Activated CD4-positive, alpha-beta T cell treated with anti-CD3 and anti-CD28 coated beads for 36 hours (primary cell): ENCODE results near the gene PEX26. TPM values are rescaled to one million over a fixed set of nuclear protein-coding genes. Genes with fewer than 3 reads are reported as not detected.
A peak's percentile ranks its signal among the peaks of the same experiment; 100 is the strongest.
"Not testable (repeated sequence)": the region's sequence is repeated elsewhere in the genome, so short reads cannot be mapped to it uniquely, and the experiment has no call there.

Experiments used
- ATAC-seq: fragments of 200-7000 bp; cut with Tn5 transposase; one replicate; pipeline ENCODE4 v1.10.0; 2021; ENCODE audit warnings: mild to moderate bottlenecking, moderate library complexity
- CTCF ChIA-PET: fragments of 350-600 bp; sonication (Branson Sonifier 250); formaldehyde crosslinking; loops from one replicate; lab custom pipeline; 2021; ENCODE audit warnings: antibody characterized with exemption; lab: Charles Lee
- POLR2A ChIA-PET: fragments of 350-600 bp; sonication (Branson Sonifier 250); formaldehyde crosslinking; loops from one replicate; lab custom pipeline; 2021; ENCODE audit warnings: antibody characterized with exemption, inconsistent platforms; lab: Charles Lee
- DNase-seq: peaks from one replicate; pipeline ENCODE4 v3.0.0-alpha.2; 2020
- H3K27ac Mint-ChIP-seq: one replicate; pipeline ENCODE4 v1.8.0; 2021; ENCODE audit warnings: mixed read lengths
- H3K27me3 Mint-ChIP-seq: one replicate; pipeline ENCODE4 v1.8.0; 2021; ENCODE audit warnings: mixed read lengths
- H3K36me3 Mint-ChIP-seq: one replicate; pipeline ENCODE4 v1.8.0; 2021; ENCODE audit warnings: low read depth, mixed read lengths
- H3K4me1 Mint-ChIP-seq: one replicate; pipeline ENCODE4 v1.8.0; 2021; ENCODE audit warnings: mixed read lengths
- H3K4me3 Mint-ChIP-seq: one replicate; pipeline ENCODE4 v1.8.0; 2021; ENCODE audit warnings: mild to moderate bottlenecking, moderate library complexity, mixed read lengths
- H3K9me3 Mint-ChIP-seq: one replicate; pipeline ENCODE4 v1.8.0; 2021; ENCODE audit warnings: low read depth, mixed read lengths
- intact Hi-C, 2 experiments: fragments of 100-400 bp; cut with DNase I in 1 of 2; cut with micrococcal nuclease in 1 of 2; formaldehyde crosslinking; loops; one replicate each; pipeline versions ENCODE4 v1.14.2 to v1.15.1; 2022 to 2024; cut with DNase I, micrococcal nuclease
- total RNA-seq, 2 experiments: library from RNA; stranded (reverse); gene quantifications; one replicate each; pipeline ENCODE4 v1.2.3, GENCODE V29; 2021

Gene PEX26
- total RNA-seq, 2 experiments from 2014 or later = 50.7 to 58.0 TPM

- intact Hi-C loops = loop anchor here in 1 of 2 experiments (1.0 kb wide), 1 partner anchor 26 kb away; the partner anchor contains the start of gene PEX26
- H3K36me3 Mint-ChIP-seq = peaks cover 56% of the 10 kb centered on the region
- H3K4me1 Mint-ChIP-seq = peaks cover 51% of the 10 kb centered on the region
- peaks cover 12% of the 10 kb centered on the region for H3K27me3 Mint-ChIP-seq
- peak; percentile 80 for ATAC-seq
- ChIA-PET CTCF (interaction anchor here (3.0 kb wide), 1 partner anchor 25 kb away, joined by 11 read pairs; the partner anchor contains the start of gene PEX26), POLR2A (no interaction called here)
- peak; percentile 50 for DNase-seq
- peaks cover 16% of the 10 kb centered on the region for H3K9me3 Mint-ChIP-seq
- H3K4me3 Mint-ChIP-seq = no peak overlapping the region
- H3K27ac Mint-ChIP-seq = peak overlapping the region; percentile 67
Observed at GRCh38 chr22:18103527-18104269, 25.9 kb downstream of the PEX26 start.

DNA sequence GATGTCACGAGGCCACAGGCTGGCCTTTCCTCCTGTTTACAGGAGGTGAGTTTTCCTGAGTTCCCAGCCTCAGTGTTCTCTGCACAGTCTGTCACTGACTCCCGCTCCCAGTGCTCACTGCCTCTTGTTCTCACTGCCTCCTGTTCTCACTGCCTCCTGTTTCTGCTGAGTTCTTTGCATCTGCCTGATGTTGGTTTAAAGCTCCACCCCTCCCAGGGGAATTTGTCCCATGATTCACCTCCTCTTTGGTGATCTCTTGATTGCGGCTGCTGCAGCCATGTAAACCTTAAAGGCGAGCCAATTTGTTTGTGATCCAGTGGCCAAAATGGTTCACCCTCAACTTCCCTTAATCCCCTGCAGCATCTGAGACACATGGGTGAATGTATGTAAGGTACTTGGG, 26.8 kb downstream of the PEX26 start:
- H3K27me3 Mint-ChIP-seq = peaks cover 14% of the 10 kb centered on the region
- DNase-seq (no peak), ATAC-seq (no peak)
- ChIA-PET POLR2A (no interaction called here), CTCF (interaction anchor here (3.0 kb wide), 1 partner anchor 26 kb away, joined by 11 read pairs; the partner anchor contains the start of gene PEX26)
- H3K27ac Mint-ChIP-seq = no peak overlapping the region
- peaks cover 54% of the 10 kb centered on the region for H3K36me3 Mint-ChIP-seq
- intact Hi-C loops = loop anchor here in 1 of 2 experiments (1.0 kb wide), 1 partner anchor 27 kb away; the partner anchor contains the start of gene PEX26
- no peak overlapping the region for H3K4me3 Mint-ChIP-seq
- H3K9me3 Mint-ChIP-seq = peaks cover 16% of the 10 kb centered on the region
- peaks cover 54% of the 10 kb centered on the region for H3K4me1 Mint-ChIP-seq

DNA sequence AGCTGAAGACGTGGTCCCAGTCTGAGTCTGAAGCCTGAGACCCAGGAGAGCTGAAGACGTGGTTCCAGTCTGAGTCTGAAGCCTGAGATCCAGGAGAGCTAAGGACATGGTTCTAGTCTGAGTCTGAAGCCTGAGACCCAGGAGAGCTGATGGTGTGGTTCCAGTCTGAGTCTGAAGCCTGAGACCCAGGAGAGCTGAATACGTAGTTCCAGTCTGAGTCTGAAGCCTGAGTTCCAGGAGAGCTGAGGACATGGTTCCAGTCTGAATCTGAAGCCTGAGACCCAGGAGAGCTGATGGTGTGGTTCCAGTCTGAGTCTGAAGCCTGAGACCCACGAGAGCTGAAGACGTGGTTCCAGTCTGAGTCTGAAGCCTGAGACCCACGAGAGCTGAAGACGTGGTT, 28.2 kb downstream of the PEX26 start:
- DNase-seq = peak; percentile 42
- H3K27me3 Mint-ChIP-seq = peaks cover 24% of the 10 kb centered on the region
- ATAC-seq, H3K4me3 Mint-ChIP-seq: not testable (repeated sequence)
- ChIA-PET POLR2A (interaction anchor here (1.1 to 2.0 kb wide), 2 partner anchors 15 to 28 kb away, joined by 4 to 11 read pairs; partner anchors contain the start of gene PEX26), CTCF (interaction anchor here (0.7 to 3.0 kb wide), 4 partner anchors 27 to 858 kb away, joined by 3 to 11 read pairs (median 6); partner anchors contain the start of gene PEX26)
- H3K9me3 Mint-ChIP-seq = peaks cover 16% of the 10 kb centered on the region
- peak overlapping the region; percentile 79 for H3K27ac Mint-ChIP-seq
- H3K36me3 Mint-ChIP-seq = peaks cover 49% of the 10 kb centered on the region
- intact Hi-C loops = loop anchor here (1.0 to 5.0 kb wide), 4 partner anchors 9 to 46 kb away; partner anchors contain the start of gene USP18 (in 1 of the 2)
- H3K4me1 Mint-ChIP-seq = peaks cover 64% of the 10 kb centered on the region

- Mint-ChIP-seq H3K4me1 (peaks cover 64% of the 10 kb centered on the region), H3K27me3 (peaks cover 29% of the 10 kb centered on the region), H3K27ac (peak overlapping the region; percentile 56), H3K9me3 (peaks cover 16% of the 10 kb centered on the region), H3K36me3 (peaks cover 42% of the 10 kb centered on the region)
- intact Hi-C loops = loop anchor here (1.0 to 5.0 kb wide), 4 partner anchors 9 to 46 kb away; partner anchors contain the start of gene USP18 (in 1 of the 2)
- CTCF ChIA-PET = interaction anchor here (0.7 to 3.0 kb wide), 4 partner anchors 28 to 321 kb away, joined by 3 to 11 read pairs (median 6); partner anchors contain the start of gene PEX26
- H3K4me3 Mint-ChIP-seq = not testable (repeated sequence)
- peak; percentile 68 for DNase-seq
- ATAC-seq = peak; percentile 37
- POLR2A ChIA-PET = interaction anchor here (0.6 to 2.0 kb wide), 3 partner anchors 15 to 110 kb away, joined by 4 to 11 read pairs (median 4); partner anchors contain the start of gene PEX26
Observed at GRCh38 chr22:18106550-18107341, 29.0 kb downstream of the PEX26 start.

DNA sequence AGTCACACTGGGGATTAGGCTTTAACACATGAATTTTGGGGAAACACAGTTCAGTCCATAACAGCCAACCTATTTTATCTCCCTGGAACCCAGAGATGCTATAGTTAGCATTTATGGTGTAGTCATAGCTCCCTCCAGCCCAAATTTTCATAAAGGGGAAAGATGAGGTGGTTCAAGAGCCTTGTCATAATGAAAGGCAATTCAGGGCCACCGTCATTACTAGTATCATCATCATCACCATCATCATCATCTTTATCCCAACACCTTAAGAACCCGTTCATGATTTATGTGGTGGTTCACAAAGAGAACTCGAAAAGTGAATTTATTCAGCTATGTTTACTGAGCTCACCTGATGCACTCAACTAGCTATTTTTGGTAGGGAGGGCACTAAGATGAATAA, 30.4 kb downstream of the PEX26 start:
- peak; percentile 9 for ATAC-seq
- Mint-ChIP-seq H3K9me3 (peaks cover 16% of the 10 kb centered on the region), H3K4me3 (no peak overlapping the region), H3K27me3 (peaks cover 36% of the 10 kb centered on the region), H3K4me1 (peaks cover 59% of the 10 kb centered on the region), H3K27ac (no peak overlapping the region), H3K36me3 (peaks cover 32% of the 10 kb centered on the region)
- no peak for DNase-seq
- CTCF ChIA-PET = interaction anchor here (1.0 kb wide), 1 partner anchor 340 kb away, joined by 3 read pairs; no protein-coding TSS in a partner anchor
- intact Hi-C loops = loop anchor here in 1 of 2 experiments (5.0 kb wide), 1 partner anchor 44 kb away; the partner anchor contains the start of gene USP18
- POLR2A ChIA-PET = no interaction called here

DNA sequence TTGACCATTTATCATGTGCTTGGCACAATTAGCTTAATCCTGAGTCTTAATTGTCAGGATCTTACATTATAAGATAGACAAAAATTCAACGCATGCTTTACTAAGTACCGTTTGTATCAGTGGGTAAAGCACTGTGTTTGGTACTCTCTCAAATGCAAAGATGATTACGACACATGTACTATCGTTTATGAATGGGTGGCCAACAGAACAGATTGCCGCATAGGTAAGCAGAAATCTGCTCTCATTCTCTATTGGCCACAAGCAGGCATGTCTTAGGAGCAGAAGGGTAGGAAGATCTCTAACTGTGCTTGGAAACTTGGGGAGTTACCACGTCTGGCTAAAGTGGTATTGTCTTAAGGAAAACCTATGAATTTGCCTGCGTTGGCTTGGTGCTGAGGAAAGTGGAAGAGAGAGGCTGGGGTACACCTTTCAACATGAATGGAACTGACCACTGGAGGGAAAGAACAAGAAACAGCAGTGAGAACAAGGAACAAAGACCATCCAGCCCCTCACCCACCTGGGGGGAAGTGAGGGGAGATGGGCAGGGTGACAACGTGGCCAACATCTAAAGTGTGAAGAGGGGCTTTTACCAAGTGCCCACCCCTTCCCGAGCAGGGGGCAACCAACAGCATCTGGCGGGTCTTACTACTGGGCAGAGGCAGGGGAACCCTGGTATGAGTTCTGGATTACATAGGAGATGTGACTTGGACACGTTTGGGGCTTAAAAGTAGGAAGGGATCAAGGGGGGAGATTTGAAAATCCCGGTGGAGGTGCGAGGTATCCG, 31.8 kb downstream of the PEX26 start:
- DNase-seq = no peak
- no peak for ATAC-seq
- Mint-ChIP-seq H3K4me3 (peak overlapping the region; percentile 46), H3K27me3 (peaks cover 42% of the 10 kb centered on the region), H3K9me3 (peaks cover 15% of the 10 kb centered on the region), H3K4me1 (peaks cover 57% of the 10 kb centered on the region), H3K27ac (no peak overlapping the region), H3K36me3 (peaks cover 21% of the 10 kb centered on the region)
- intact Hi-C loops = loop anchor here (2.0 to 5.0 kb wide), 4 partner anchors 32 to 43 kb away; partner anchors contain the start of genes PEX26 (in 2 of the 2) and USP18 (in 2 of the 2)
- POLR2A ChIA-PET = interaction anchor here (1.0 kb wide), 1 partner anchor 40 kb away, joined by 4 read pairs; the partner anchor contains the start of gene USP18
- CTCF ChIA-PET = interaction anchor here (0.5 to 1.2 kb wide), 2 partner anchors 37 to 129 kb away, joined by 3 read pairs; no protein-coding TSS in a partner anchor

- peaks cover 51% of the 10 kb centered on the region for H3K4me1 Mint-ChIP-seq
- H3K36me3 Mint-ChIP-seq = peaks cover 13% of the 10 kb centered on the region
- peak within 1 kb of the TSS; percentile 46 for H3K4me3 Mint-ChIP-seq
- no peak within 1 kb of the TSS for H3K27ac Mint-ChIP-seq
- DNase-seq (peak; percentile 68), ATAC-seq (peak; percentile 62)
- peaks cover 39% of the 10 kb centered on the region for H3K27me3 Mint-ChIP-seq
- ChIA-PET POLR2A (interaction anchor here (1.0 kb wide), 1 partner anchor 40 kb away, joined by 4 read pairs; the partner anchor contains the start of gene USP18), CTCF (interaction anchor here (0.5 to 1.2 kb wide), 3 partner anchors 38 to 130 kb away, joined by 3 read pairs; no protein-coding TSS in a partner anchor)
- intact Hi-C loops = loop anchor here (2.0 to 5.0 kb wide), 3 partner anchors 33 to 40 kb away; partner anchors contain the start of genes PEX26 (in 2 of the 2) and USP18 (in 1 of the 2)
- H3K9me3 Mint-ChIP-seq = peaks cover 10% of the 10 kb centered on the region
Observed at GRCh38 chr22:18110194-18110953, 32.6 kb downstream of the PEX26 start, which contains the start of gene TUBA8. Gene TUBA8, plus strand, starts transcription at chr22:18110809. Its CDS starts 57 bp downstream, at chr22:18110866.

DNA sequence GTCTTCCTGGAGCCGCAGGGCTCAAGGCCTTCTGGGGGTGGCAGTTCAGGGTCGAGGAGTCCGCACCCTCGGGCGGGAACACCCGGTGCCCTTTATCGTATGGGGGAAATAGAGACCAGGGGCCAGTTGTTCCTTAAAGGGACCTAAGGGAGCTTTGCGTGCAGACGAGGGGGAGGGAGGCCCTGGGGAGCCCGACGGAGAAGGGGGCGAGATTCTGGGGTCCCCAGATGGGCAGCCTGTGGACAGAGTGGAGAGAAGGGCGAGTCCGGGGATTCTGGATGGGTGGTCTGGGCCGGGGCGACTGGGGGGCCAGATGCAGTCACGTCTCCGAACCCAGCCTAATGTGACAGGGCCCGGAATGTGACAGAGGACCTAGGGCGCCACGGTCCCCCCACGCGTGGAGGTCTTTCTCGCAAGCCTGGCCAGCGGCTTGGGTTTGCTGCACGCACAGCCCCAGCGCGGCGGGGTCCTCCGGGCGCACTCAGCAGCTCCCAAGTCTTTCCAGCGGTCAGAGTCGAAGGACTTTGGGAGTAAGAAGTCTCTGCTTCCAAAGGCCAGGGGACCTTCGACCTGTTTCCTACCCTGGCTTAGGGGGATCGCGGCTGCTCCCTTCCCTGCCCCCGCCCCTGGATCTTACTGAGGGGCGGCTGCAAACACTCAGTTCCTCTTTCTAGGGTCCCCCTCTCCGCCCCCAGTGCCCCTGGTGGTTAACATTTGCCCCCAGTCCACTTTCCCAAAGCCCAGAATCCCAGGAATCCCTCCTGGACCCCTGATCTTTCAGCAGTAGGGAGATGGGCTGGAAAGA, 33.4 kb downstream of the PEX26 start:
- peak overlapping the region; percentile 39 for H3K4me3 Mint-ChIP-seq
- ChIA-PET POLR2A (no interaction called here), CTCF (interaction anchor here (0.5 to 1.2 kb wide), 2 partner anchors 39 to 43 kb away, joined by 3 read pairs; no protein-coding TSS in a partner anchor)
- H3K27ac Mint-ChIP-seq = no peak overlapping the region
- intact Hi-C loops = loop anchor here (2.0 to 5.0 kb wide), 3 partner anchors 34 to 40 kb away; partner anchors contain the start of genes PEX26 (in 2 of the 2) and USP18 (in 1 of the 2)
- peaks cover 7% of the 10 kb centered on the region for H3K9me3 Mint-ChIP-seq
- ATAC-seq = no peak
- no peak for DNase-seq
- peaks cover 7% of the 10 kb centered on the region for H3K36me3 Mint-ChIP-seq
- peaks cover 39% of the 10 kb centered on the region for H3K27me3 Mint-ChIP-seq
- H3K4me1 Mint-ChIP-seq = peaks cover 44% of the 10 kb centered on the region
